NCI-H2196 (cell line): ENCODE data around the gene CASP6.

Experiments
- DNase-seq: peaks from one replicate; lab custom pipeline; 2025; ENCODE audit not compliant: unreplicated experiment; lab: John Stamatoyannopoulos, UW

The CASP6 gene

DNA sequence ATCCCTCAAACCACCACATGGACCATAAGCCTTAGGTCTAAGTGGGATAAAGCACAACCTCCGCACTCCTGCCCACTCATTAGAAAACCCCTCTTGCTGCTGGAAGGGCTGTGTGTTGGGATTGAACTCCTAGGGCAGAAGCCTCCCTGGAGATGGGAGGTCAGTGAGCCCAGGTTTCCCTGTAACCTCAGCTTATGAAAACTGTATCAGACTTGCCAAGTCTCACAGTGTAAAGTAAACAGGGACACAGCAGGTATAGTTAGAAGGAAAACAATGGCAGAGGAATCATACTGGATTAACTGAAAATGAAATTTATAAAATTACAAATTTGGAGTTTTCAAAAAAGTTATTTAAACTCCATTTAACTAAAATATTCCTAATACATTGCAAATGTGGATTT, 29.9 kb downstream of the CASP6 start:
- DNase-seq = no peak

GRCh38 chr4:109672169-109672930, 30.9 kb downstream of the CASP6 start:
- DNase-seq = no peak

- DNase-seq = no peak
Observed at GRCh38 chr4:109671350-109671749, 31.9 kb downstream of the CASP6 start.

DNA sequence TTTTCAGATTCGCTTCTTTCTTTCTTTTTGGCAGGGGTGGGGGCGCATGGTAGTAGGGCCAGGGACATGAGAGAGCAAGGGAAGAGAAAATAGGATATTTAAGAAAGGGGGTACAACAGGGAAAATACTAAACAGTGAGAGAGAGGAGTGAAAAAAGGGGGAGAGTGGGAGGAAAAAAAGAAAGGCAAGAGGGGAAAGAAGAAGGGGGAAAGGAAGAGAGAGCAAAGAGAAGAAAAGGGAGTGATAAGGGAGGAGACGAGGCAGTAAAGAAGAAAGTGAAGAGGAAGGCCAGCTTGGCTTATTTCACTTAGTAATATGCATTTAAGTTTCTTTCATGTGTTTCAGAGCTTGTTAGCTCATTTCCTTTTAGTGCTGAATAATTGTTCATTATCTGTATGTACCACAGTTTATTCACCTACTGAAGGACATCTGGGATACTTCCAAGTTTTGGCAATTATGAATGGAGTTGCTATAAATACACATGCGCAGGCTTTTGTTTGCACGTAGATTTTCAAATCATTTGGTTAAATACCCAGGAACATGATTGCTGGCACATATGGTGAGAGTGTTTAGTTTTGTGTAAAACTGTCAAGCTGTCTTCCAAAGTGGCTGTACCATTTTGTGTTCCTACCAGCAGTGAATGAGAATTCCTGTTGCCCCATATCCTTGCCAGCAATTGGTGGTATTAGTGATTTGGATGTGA, 37.3 kb downstream of the CASP6 start:
- DNase-seq = no peak

- no peak for DNase-seq
Observed at GRCh38 chr4:109662771-109663170, 40.5 kb downstream of the CASP6 start.

GRCh38 chr4:109662116-109662515, 41.1 kb downstream of the CASP6 start:
- DNase-seq = no peak

DNA sequence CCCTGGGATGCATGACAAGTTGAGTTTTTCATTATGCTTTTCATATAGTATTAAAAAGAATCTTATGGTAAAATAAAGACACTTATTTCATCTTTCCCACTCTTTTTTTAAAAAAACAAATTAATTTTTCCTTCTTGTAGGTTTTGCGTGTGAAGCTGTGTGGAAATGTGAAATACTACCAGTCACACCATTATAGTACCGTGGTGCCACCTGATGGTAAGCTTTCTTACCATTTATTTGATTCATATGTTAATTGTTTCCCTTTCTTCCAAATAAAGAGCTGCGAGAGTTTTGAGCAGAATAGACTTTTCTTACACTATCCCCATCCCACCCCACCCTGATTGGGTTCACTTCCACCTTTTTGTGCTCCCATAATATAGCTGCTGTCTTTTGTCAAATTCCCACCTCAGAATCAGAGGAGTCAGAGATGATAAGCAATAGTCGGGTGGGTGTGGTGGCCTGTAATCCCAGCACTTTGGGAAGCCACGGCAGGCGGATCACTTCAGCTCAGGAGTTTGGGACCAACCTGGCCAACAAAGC, 44.3 kb downstream of the CASP6 start:
- DNase-seq = no peak

DNA sequence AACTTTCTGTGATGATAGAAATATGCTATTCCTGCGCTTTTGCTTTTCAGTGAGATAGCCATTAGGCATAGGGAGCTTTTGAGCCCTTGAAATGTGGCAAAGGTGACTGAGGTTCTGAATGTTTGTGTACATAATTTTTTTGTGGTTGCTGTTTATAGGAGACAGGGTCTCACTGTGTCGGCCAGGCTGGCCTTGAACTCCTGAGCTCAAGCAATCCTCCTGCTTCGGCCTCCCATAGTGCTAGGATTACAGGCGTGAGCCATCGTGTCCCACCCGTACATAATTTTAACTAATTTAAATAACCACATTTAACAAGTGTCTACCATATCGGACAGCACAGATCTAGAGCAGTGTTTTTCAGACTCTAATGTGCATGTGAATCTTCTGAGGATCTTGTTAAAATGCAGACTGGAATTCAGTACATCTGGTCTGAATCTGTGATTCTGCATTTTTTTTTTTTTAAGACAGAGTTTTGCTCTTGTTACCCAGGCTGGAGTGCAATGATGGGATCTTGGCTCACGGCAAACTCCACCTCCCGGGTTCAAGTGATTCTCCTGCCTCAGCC, 45.3 kb downstream of the CASP6 start:
- no peak for DNase-seq

DNA sequence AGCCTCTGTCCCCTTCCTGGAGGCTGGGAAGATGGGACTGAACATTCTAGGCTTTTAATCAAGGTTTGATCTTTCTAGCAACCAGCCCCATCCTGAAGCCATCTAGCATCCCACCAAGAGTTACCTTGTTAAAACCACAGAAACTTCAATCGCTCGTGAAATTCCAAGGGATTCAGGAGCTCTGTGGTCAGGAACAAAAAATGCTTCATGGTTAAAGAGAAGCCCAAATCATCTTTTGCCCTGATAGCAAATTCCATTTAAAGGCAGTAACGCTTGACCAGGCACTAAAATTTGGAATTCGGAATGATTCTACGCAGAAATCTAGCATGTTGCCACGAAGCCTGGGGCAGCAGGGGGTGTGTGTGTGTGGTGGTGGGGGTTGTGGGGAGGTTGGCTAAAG, 47.8 kb downstream of the CASP6 start:
- DNase-seq = no peak

- no peak for DNase-seq
Observed at GRCh38 chr4:109649872-109650271, 53.4 kb downstream of the CASP6 start.

DNA sequence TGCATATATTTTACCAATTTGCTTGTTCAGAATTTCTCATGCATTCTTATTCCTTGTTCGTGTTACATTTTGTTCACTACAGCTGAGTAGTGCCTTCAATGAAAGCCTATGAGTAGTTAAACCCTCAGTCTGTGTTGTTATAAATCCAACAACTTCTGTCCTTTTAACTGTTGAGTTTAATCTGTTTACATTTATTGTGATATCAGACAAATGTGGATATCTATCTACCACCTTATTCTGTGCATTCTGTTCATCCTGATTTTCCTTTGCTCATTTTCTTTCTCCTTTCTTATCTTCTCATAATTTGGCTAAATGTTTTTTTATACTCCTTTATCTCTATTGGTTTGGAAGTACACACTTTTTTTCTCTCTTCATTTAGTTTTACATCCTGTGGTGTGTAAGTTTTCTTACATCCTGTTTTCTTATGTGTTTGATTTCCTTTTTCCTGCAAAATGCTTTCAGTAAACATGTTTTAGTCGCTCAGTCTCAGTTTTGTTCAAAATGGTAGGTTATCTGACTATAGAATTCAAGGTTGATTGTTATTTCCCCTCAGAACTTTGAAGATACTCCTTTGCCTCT, 54.2 kb downstream of the CASP6 start:
- no peak for DNase-seq

DNA sequence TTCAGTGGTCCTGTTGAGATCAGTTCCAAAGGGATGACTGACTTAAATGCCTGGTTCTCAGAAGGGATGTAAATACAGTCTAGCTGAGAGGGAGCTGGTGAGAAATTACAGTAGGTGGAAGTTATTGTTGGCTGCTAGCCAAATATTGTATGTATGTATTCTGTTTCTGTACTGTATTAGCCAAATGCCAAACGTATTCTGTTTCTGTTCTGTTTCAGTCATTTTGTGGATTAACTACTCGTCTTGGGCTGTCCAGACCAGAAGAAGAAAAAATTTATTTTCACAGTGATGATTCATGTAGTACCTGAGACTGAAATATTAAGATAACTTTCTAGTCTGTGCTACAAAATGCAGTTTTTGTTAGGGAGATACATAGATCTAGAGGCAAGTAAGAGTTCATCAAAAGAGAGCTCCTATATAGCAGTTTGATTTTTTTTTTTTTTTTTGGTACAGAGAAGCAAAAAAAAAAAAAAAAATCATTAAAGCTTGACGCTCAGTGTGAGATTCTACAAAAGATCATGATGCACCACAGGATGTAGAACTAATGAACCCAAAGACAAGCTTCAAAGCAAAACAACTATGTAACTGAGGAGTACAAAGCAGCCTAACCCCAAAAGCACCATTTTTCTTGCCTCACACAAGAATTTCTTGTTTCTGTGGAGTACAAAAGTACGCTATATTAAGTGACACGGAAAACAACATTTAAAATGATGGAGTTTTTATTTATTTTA, 54.8 kb downstream of the CASP6 start:
- DNase-seq = no peak

DNA sequence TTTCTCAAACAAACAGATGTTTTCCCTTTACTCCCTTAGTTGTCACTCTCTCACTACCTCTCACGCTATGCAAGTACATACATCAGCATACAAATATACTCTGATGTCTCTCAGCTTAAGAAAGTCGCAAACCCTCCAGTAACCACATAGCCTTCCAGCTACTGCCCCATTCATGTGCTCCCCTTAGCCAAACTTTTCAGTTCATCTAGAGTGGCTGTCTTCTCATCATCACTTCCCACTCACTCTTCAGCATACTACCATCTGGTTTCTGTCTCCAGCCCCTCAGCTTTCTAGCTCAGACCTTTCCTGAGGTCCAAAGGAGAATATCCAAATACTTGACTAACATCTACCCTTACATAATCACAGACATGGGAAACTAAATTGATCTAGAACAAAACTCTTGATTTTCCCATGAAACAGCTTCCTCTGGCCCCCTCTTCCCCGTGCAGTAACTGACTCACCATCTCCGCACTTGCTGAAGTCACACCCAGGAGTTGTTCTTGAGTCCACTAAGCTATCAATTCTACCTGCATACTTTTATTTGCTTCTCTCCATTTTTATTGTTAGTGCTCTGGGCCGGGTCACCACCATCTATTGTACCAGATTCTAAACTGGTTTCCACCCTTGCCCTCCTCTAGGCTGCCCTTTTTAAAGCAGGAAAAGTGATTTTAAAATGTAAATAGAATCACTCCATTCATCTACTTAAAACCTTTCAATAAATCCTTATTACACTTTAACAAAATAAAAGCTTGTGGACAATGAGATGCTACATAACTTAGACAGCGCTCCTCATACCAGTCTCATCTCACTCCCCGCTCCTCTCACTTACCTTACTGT, 57.2 kb downstream of the CASP6 start:
- no peak for DNase-seq

GRCh38 chr4:109640644-109641043, 62.6 kb downstream of the CASP6 start:
- DNase-seq = no peak
